Pancreas (tissue), 10 donors: ENCODE results near the gene CHCHD1. TPM values are rescaled to one million over a fixed set of nuclear protein-coding genes. Genes with fewer than 3 reads are reported as not detected.

ENCODE experiments used
- ATAC-seq, 4 donors: fragments of 200-7000 bp; cut with Tn5 transposase; one replicate each; pipeline versions ENCODE4 v1.8.0 to v1.9.1; 2020; ENCODE audit warnings: mild to moderate bottlenecking in 4 of 4, moderate library complexity in 4 of 4
- DNase-seq, 6 donors: peaks; one replicate each; pipeline ENCODE4 v3.0.0-alpha.2; 2020
- FAIRE-seq: peaks from 2 replicates; lab custom pipeline; 2012; peaks lifted over from hg19 to GRCh38; lab: Jason Lieb, UNC
- H3K27ac ChIP-seq, 4 donors: fragments of 200-600 bp; sonication (generic); 1 replicate in 3 of 4; 2 replicates in 1 of 4; pipeline versions ENCODE4 v1.5.0 to v1.8.0; 2020
- H3K27me3 ChIP-seq, 4 donors: fragments of 200-600 bp; one replicate each; pipeline ENCODE4 v1.8.0; 2021
- H3K36me3 ChIP-seq, 3 donors: fragments of 200-600 bp; sonication (generic) in 1 of 3; one replicate each; pipeline versions ENCODE4 v1.5.0 to v1.8.0; 2020 to 2021
- H3K4me1 ChIP-seq, 3 donors: fragments of 200-600 bp; one replicate each; pipeline ENCODE4 v1.8.0; 2021
- H3K4me3 ChIP-seq, 4 donors: fragments of 200-600 bp; sonication (generic) in 2 of 4; one replicate each; pipeline versions ENCODE4 v1.5.0 to v1.8.0; 2020 to 2021
- H3K9me3 ChIP-seq, 4 donors: fragments of 200-600 bp; one replicate each; pipeline ENCODE4 v1.8.0; 2021
- CTCF ChIP-seq, 4 donors: fragments of 200-600 bp; sonication (generic) in 3 of 4; IDR thresholded peaks; one replicate each; pipeline versions ENCODE4 v1.5.0 to v1.8.0; 2021; ENCODE audit warnings: antibody characterized with exemption in 4 of 4
- WGBS, 2 donors: extraction: QIAGEN DNeasy Blood & Tissue Kit; methylation state at CpG; one replicate each; pipeline ENCODE4 v1.1.7; 2013; 5-methylcytosine and 5-hydroxymethylcytosine counted together
- intact Hi-C, 3 donors: fragments of 100-400 bp; cut with DNase I; formaldehyde crosslinking; loops; one replicate each; pipeline versions ENCODE4 v1.11.1 to v1.14.2; 2022
- polyA plus RNA-seq, 2 donors: library from polyadenylated mRNA; stranded (reverse); fragments of 200-250 nt; gene quantifications; one replicate each; pipeline ENCODE4 v1.2.3, GENCODE V29; 2013
- total RNA-seq, 6 donors: library from RNA; stranded (reverse); fragmentation: NEBNext Ultra II Directional in 4 of 6; extraction: Animal tissue kit (Norgen Biotek cat#: 25700) in 4 of 6; gene quantifications; one replicate each; pipeline versions ENCODE4 v1.2.1 to v1.2.4, GENCODE V29; 2021 to 2023
- donor health status: healthy with polysubstance abuse.
- donor health status: DM: no; HTN: no; CAD: no; lungs with moderate emphysema.
- donor health status: DM: no; HTN: no; CAD: no.
- donor health status: control.
- donor health status: control.
- donor health status: Bipolar disorder and iron deficiency.
- donor health status: DM: yes; HTN: yes; CAD: no.
- donor health status: DM: no; HTN: no; CAD: no.
- donor health status: DM: no; HTN: no; CAD: no.
- donor health status: DM: yes; HTN: yes; CAD: no.

CHCHD1 gene
- total and polyA plus RNA-seq, 8 donors = 4.4 to 31.7 (median 8.3) TPM

GRCh38 chr10:73772281-73773151 lies 9.3 kb upstream of the CHCHD1 start:
- Histone ChIP-seq H3K27me3 (no peaks in the 10 kb centered on the region), H3K4me1 (peaks cover 0 to 21% (median 8%) of the 10 kb centered on the region in 3 donors), H3K9me3 (no peaks in the 10 kb centered on the region), H3K4me3 (peak overlapping the region; percentile 44 to 91 (median 80)), H3K36me3 (peaks cover 0 to 38% (median 11%) of the 10 kb centered on the region in 3 donors), H3K27ac (peak overlapping the region; percentile 87 to 99 (median 93))
- WGBS, 2 donors = 0% methylated on average over 70 to 101 of the region's 101 CpGs
- peak; percentile 75 to 84 (median 80) for ATAC-seq
- FAIRE-seq = no peak
- peak; percentile 81 to 95 (median 88) for DNase-seq
- intact Hi-C loops = no loop called here
- no peak for TF ChIP-seq CTCF (IDR thresholded peaks at IDR 0.05)

- intact Hi-C loops = no loop called here
- TF ChIP-seq CTCF (IDR thresholded peaks at IDR 0.05) = no peak
- no peak for FAIRE-seq
- H3K36me3 ChIP-seq = peaks cover 0 to 31% (median 11%) of the 10 kb centered on the region in 3 donors
- ATAC-seq = peak; percentile 1 to 10 (median 2)
- H3K4me3 ChIP-seq = peak overlapping the region; percentile 44 to 91 (median 80)
- DNase-seq = no peak
- no peaks in the 10 kb centered on the region for H3K27me3 ChIP-seq
- H3K27ac ChIP-seq = peak overlapping the region; percentile 87 to 99 (median 93)
- 1 to 2% methylated on average over 29 of the region's 29 CpGs for WGBS, 2 donors
- H3K9me3 ChIP-seq = no peaks in the 10 kb centered on the region
- H3K4me1 ChIP-seq = peaks cover 0 to 21% (median 8%) of the 10 kb centered on the region in 3 donors
Measured at GRCh38 chr10:73773152-73773879, 8.5 kb upstream of the CHCHD1 start.

GRCh38 chr10:73774637-73775036 lies 7.2 kb upstream of the CHCHD1 start:
- no peak overlapping the region for H3K27ac ChIP-seq
- WGBS, 2 donors = 26 to 30% methylated on average over 5 of the region's 5 CpGs
- peak overlapping the region in 1 of 4 donors; percentile 91 for H3K4me3 ChIP-seq
- no peak for FAIRE-seq
- intact Hi-C loops = no loop called here
- peaks cover 0 to 21% (median 8%) of the 10 kb centered on the region in 3 donors for H3K4me1 ChIP-seq
- no peak for ATAC-seq
- TF ChIP-seq CTCF (IDR thresholded peaks at IDR 0.05) = no peak
- no peak for DNase-seq
- no peaks in the 10 kb centered on the region for H3K27me3 ChIP-seq
- no peaks in the 10 kb centered on the region for H3K9me3 ChIP-seq
- peaks cover 0 to 20% (median 7%) of the 10 kb centered on the region in 3 donors for H3K36me3 ChIP-seq

- Histone ChIP-seq H3K9me3 (no peaks in the 10 kb centered on the region), H3K36me3 (peaks cover 0 to 11% (median 0%) of the 10 kb centered on the region in 3 donors), H3K4me3 (no peak overlapping the region), H3K27me3 (no peaks in the 10 kb centered on the region), H3K27ac (no peak overlapping the region), H3K4me1 (peaks cover 13 to 38% (median 16%) of the 10 kb centered on the region in 3 donors)
- ATAC-seq = no peak
- TF ChIP-seq CTCF (IDR thresholded peaks at IDR 0.05) = no peak
- FAIRE-seq = no peak
- DNase-seq = no peak
- intact Hi-C loops = no loop called here
- WGBS, 2 donors = 92 to 95% methylated on average over 5 of the region's 5 CpGs
Measured at GRCh38 chr10:73779018-73779417, 2.8 kb upstream of the CHCHD1 start.
